Caco-2 (cell line): ENCODE measurements around the gene THNSL1. TPM values are rescaled to one million over a fixed set of nuclear protein-coding genes. Genes with fewer than 3 reads are reported as not detected.
"Not testable (repeated sequence)": the region's sequence is repeated elsewhere in the genome, so short reads cannot be mapped to it uniquely, and the experiment has no call there.

Source experiments
- Bru-seq: library from RNA; stranded (reverse); fragments of 400-500 nt; gene quantifications from one replicate; lab custom pipeline; 2021; lab: Mats Ljungman, UMichigan
- BruChase-seq, 2 experiments: library from RNA; stranded (reverse); fragments of 400-500 nt; gene quantifications; one replicate each; lab custom pipeline; 2021; lab: Mats Ljungman, UMichigan
- BruUV-seq: library from RNA; stranded (reverse); fragments of 400-500 nt; replicated peaks from 2 replicates; lab custom pipeline; 2021; lab: Mats Ljungman, UMichigan
- CTCF ChIA-PET: fragments of 300-600 bp; sonication (Branson Sonifier 250); formaldehyde crosslinking; loops from one replicate; lab custom pipeline; 2022; ENCODE audit warnings: antibody characterized with exemption; lab: Charles Lee
- POLR2A ChIA-PET: fragments of 300-600 bp; sonication (Branson Sonifier 250); formaldehyde crosslinking; loops from one replicate; lab custom pipeline; 2022; ENCODE audit warnings: antibody characterized with exemption; lab: Charles Lee
- DNase-seq, 2 experiments: peaks; one replicate each; pipeline versions ENCODE4 v3.0.0 to v3.0.0-alpha.2; 2020 to 2022
- H3K27me3 ChIP-seq: replicated peaks from 2 replicates; pipeline ENCODE4 v1.6.0; 2011; ENCODE audit warnings: low read length; ENCODE audit not compliant: control insufficient read depth, insufficient read depth
- H3K36me3 ChIP-seq: 2 replicates; pipeline ENCODE4 v1.5.1; 2011; ENCODE audit warnings: low read length; ENCODE audit not compliant: control insufficient read depth, insufficient read depth
- H3K4me1 ChIP-seq: fragments of 250-450 bp; sonication (Bioruptor Pico); 2 replicates; pipeline ENCODE4 v1.5.1; 2020; ENCODE audit warnings: mild to moderate bottlenecking
- H3K4me3 ChIP-seq: 2 replicates; pipeline ENCODE4 v1.5.1; 2011; ENCODE audit warnings: low read depth, mild to moderate bottlenecking, control low read depth, low read length
- H3K9me3 ChIP-seq: fragments of 250-450 bp; sonication (Bioruptor Pico); 2 replicates; pipeline ENCODE4 v1.5.1; 2020; ENCODE audit warnings: mild to moderate bottlenecking, moderate library complexity
- H3K27ac Mint-ChIP-seq: one replicate; pipeline ENCODE4 v1.8.0; 2022; ENCODE audit warnings: mixed read lengths; ENCODE audit not compliant: unreplicated experiment
- H3K27me3 Mint-ChIP-seq: one replicate; pipeline ENCODE4 v1.8.0; 2022; ENCODE audit warnings: mixed read lengths; ENCODE audit not compliant: insufficient read depth, unreplicated experiment
- H3K36me3 Mint-ChIP-seq: one replicate; pipeline ENCODE4 v1.8.0; 2022; ENCODE audit warnings: mild to moderate bottlenecking, mixed read lengths; ENCODE audit not compliant: insufficient read depth, unreplicated experiment
- H3K4me1 Mint-ChIP-seq: one replicate; pipeline ENCODE4 v1.8.0; 2022; ENCODE audit warnings: low read depth, mixed read lengths; ENCODE audit not compliant: unreplicated experiment
- H3K4me3 Mint-ChIP-seq: one replicate; pipeline ENCODE4 v1.8.0; 2022; ENCODE audit warnings: mild to moderate bottlenecking, moderate library complexity, mixed read lengths; ENCODE audit not compliant: unreplicated experiment
- H3K9me3 Mint-ChIP-seq: one replicate; pipeline ENCODE4 v1.8.0; 2022; ENCODE audit warnings: mixed read lengths; ENCODE audit not compliant: unreplicated experiment
- CTCF ChIP-seq, 2 experiments: fragments of 200-600 bp in 1 of 2; IDR thresholded peaks; 1 replicate in 1 of 2; 2 replicates in 1 of 2; pipeline versions ENCODE4 v1.5.1 to v1.8.0; 2011 to 2022; ENCODE audit warnings: antibody characterized with exemption in 1 of 2, control low read depth in 1 of 2, inconsistent platforms in 1 of 2, low read depth in 1 of 2, low read length in 1 of 2, mild to moderate bottlenecking in 1 of 2, moderate library complexity in 1 of 2; ENCODE audit not compliant: insufficient read depth in 1 of 2, severe bottlenecking in 1 of 2, unreplicated experiment in 1 of 2
- intact Hi-C: fragments of 100-400 bp; cut with micrococcal nuclease; formaldehyde crosslinking; loops from one replicate; pipeline ENCODE4 v1.10.0; 2022; ENCODE audit not compliant: unreplicated experiment
- long read RNA-seq: library from polyadenylated mRNA; stranded (forward); transcript quantifications from one replicate; pipeline ENCODE4 v2.0.0, GENCODE V29; 2022
- total RNA-seq: library from RNA; stranded (reverse); gene quantifications from 2 replicates; pipeline ENCODE4 v1.2.3, GENCODE V29; 2022

THNSL1 gene
- total RNA-seq, result 6.3 and 6.8 TPM in 2 replicates
- percentile 69 among the genes with signal in this experiment for Bru-seq, nascent RNA
- BruChase-seq, experiment 1, labeled RNA remaining after a 2-hour chase, result percentile 91 among the genes with signal in this experiment
- BruChase-seq, experiment 2, labeled RNA remaining after a 6-hour chase, result percentile 79 among the genes with signal in this experiment
- long read RNA-seq, transcript THNSL1-201 (3 exons, 3,691 nt), result major isoform, 21 of 30 reads
- long read RNA-seq, transcript THNSL1-202 (3 exons, 3,788 nt), result minor isoform, 8 of 30 reads
- long read RNA-seq, partial matches to known transcripts, result 1 of 30 reads
- long read RNA-seq, other reads (novel, unspliced or antisense), result 0 of 30 reads

GRCh38 chr10:25016376-25017153 lies at the start of gene THNSL1:
Gene THNSL1, plus strand, starts transcription at chr10:25016612. Its CDS starts 6,612 bp downstream, at chr10:25023224.
- CTCF ChIA-PET, result interaction anchor here (0.6 to 1.7 kb wide), 7 partner anchors 28 to 399 kb away, joined by 3 to 10 read pairs (median 3); no protein-coding TSS in a partner anchor
- Mint-ChIP-seq H3K27ac (peak within 1 kb of the TSS; percentile 97), H3K4me1 (peaks cover 14% of the 10 kb centered on the region), H3K4me3 (peak within 1 kb of the TSS; percentile 86), H3K9me3 (no peaks in the 10 kb centered on the region), H3K36me3 (peaks cover 18% of the 10 kb centered on the region), H3K27me3 (no peaks in the 10 kb centered on the region)
- Histone ChIP-seq H3K4me1 (peaks cover 8% of the 10 kb centered on the region; the same call in 1 of the 2 replicates), H3K4me3 (peak within 1 kb of the TSS; percentile 66), H3K36me3 (no peaks in the 10 kb centered on the region), H3K27me3 (no peaks in the 10 kb centered on the region), H3K9me3 (no peaks in the 10 kb centered on the region)
- BruUV-seq, result TSS peak; percentile 74
- no peak for TF ChIP-seq CTCF (IDR thresholded peaks at IDR 0.05; ENCODE audit: insufficient read depth in 1 of 2, low read depth in 1 of 2, low read length in 1 of 2, severe bottlenecking in 1 of 2, unreplicated experiment in 1 of 2)
- intact Hi-C loops, result loop anchor here (1.0 to 5.0 kb wide), 11 partner anchors 21 to 398 kb away; no protein-coding TSS in a partner anchor
- POLR2A ChIA-PET, result interaction anchor here (0.5 to 0.9 kb wide), 3 partner anchors 42 to 515 kb away, joined by 3 to 6 read pairs (median 4); partner anchors contain the start of gene ARHGAP21
- peak; percentile 100 for DNase-seq

- Mint-ChIP-seq H3K36me3 (no peaks in the 10 kb centered on the region), H3K4me3 (no peak overlapping the region), H3K27ac (no peak overlapping the region), H3K27me3 (no peaks in the 10 kb centered on the region), H3K4me1 (peaks cover 11% of the 10 kb centered on the region), H3K9me3 (no peaks in the 10 kb centered on the region)
- Histone ChIP-seq H3K4me1 (peaks cover 20% of the 10 kb centered on the region), H3K36me3 (no peaks in the 10 kb centered on the region), H3K4me3 (no peak overlapping the region), H3K27me3 (no peaks in the 10 kb centered on the region), H3K9me3 (no peaks in the 10 kb centered on the region)
- POLR2A ChIA-PET, result no interaction called here
- no TSS peak for BruUV-seq
- CTCF ChIA-PET, result no interaction called here
- no peak for DNase-seq
- TF ChIP-seq CTCF (IDR thresholded peaks at IDR 0.05; ENCODE audit: insufficient read depth in 1 of 2, low read depth in 1 of 2, low read length in 1 of 2, severe bottlenecking in 1 of 2, unreplicated experiment in 1 of 2), result no peak
- intact Hi-C loops, result no loop called here
These were observed 49.4 kb upstream of the THNSL1 start for GRCh38 chr10:24966962-24967481.

DNA sequence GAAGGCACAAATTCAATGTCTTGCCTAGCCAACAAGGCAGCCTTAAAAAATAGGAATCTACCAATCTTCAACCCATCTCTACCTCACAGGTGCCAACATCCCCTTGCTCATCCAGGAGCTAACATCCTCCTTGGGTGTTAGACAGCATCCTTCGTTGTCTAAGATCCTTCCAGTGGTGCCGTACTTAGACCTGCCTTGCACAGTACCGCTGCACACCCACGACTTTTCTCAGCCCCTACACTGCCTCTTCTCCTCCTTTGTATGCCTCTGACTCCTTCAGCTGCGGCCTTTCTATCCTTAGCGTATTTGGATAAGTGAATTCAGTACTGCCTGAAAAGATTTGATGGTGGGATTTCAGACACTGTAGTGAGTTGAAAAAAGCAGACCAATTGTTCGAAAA lies 48.1 kb upstream of the THNSL1 start:
- Mint-ChIP-seq H3K36me3 (no peaks in the 10 kb centered on the region), H3K27me3 (no peaks in the 10 kb centered on the region), H3K27ac (no peak overlapping the region), H3K4me3 (no peak overlapping the region), H3K4me1 (peaks cover 1% of the 10 kb centered on the region), H3K9me3 (no peaks in the 10 kb centered on the region)
- Histone ChIP-seq H3K4me1 (peaks cover 9% of the 10 kb centered on the region), H3K27me3 (no peaks in the 10 kb centered on the region), H3K36me3 (no peaks in the 10 kb centered on the region), H3K9me3 (no peaks in the 10 kb centered on the region), H3K4me3 (no peak overlapping the region)
- no peak for DNase-seq
- intact Hi-C loops, result no loop called here
- no peak for TF ChIP-seq CTCF (IDR thresholded peaks at IDR 0.05; ENCODE audit: insufficient read depth in 1 of 2, low read depth in 1 of 2, low read length in 1 of 2, severe bottlenecking in 1 of 2, unreplicated experiment in 1 of 2)
- CTCF ChIA-PET, result no interaction called here
- no TSS peak for BruUV-seq
- POLR2A ChIA-PET, result no interaction called here

GRCh38 chr10:24968951-24969350 lies 47.5 kb upstream of the THNSL1 start:
- H3K4me3 ChIP-seq, H3K4me3 Mint-ChIP-seq, H3K27me3 ChIP-seq, DNase-seq, H3K9me3 ChIP-seq, POLR2A ChIA-PET, H3K4me1 Mint-ChIP-seq, H3K36me3 Mint-ChIP-seq, BruUV-seq, H3K4me1 ChIP-seq, H3K27me3 Mint-ChIP-seq, intact Hi-C loops, H3K36me3 ChIP-seq, H3K9me3 Mint-ChIP-seq, CTCF ChIA-PET, H3K27ac Mint-ChIP-seq: not testable (repeated sequence)
